Measurements from ENCODE around the gene CCDC170. TPM values are rescaled to one million over a fixed set of nuclear protein-coding genes. Genes with fewer than 3 reads are reported as not detected.

Gene CCDC170
- total RNA-seq, 1 donor from 2014 or later: 0.55 TPM

DNA sequence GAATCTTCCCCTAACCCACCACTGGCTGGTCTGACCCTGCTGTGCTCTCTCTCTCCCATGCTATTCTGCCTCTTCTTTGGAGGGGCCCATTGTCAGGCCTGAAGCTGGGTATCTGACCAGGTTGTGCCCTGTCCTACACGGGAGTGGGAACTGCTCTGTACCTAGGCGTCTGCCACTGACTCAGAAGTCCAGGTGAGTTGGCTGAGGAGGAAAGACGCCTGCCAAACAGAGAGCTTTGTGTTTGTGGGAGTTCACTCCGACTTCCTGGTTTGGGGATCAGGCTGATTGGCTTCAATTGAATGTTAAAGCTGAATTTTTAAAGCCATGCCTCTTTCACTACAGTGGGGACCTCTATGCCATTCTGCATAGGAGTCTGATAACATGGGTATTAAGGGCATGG lies 136.0 kb downstream of the CCDC170 start:
- no peak overlapping the region for H3K4me3 ChIP-seq
- H3K4me1 ChIP-seq: no peaks in the 10 kb centered on the region
- H3K9me3 ChIP-seq: no peaks in the 10 kb centered on the region
- DNase-seq: no peak
- no peak overlapping the region for H3K27ac ChIP-seq
- intact Hi-C loops (cut with DNase I): no loop called here
- H3K27me3 ChIP-seq: no peaks in the 10 kb centered on the region
- TF ChIP-seq, protein P1, sequence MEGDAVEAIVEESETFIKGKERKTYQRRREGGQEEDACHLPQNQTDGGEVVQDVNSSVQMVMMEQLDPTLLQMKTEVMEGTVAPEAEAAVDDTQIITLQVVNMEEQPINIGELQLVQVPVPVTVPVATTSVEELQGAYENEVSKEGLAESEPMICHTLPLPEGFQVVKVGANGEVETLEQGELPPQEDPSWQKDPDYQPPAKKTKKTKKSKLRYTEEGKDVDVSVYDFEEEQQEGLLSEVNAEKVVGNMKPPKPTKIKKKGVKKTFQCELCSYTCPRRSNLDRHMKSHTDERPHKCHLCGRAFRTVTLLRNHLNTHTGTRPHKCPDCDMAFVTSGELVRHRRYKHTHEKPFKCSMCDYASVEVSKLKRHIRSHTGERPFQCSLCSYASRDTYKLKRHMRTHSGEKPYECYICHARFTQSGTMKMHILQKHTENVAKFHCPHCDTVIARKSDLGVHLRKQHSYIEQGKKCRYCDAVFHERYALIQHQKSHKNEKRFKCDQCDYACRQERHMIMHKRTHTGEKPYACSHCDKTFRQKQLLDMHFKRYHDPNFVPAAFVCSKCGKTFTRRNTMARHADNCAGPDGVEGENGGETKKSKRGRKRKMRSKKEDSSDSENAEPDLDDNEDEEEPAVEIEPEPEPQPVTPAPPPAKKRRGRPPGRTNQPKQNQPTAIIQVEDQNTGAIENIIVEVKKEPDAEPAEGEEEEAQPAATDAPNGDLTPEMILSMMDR (IDR thresholded peaks at IDR 0.05): no peak
- ATAC-seq: no peak
- no peaks in the 10 kb centered on the region for H3K36me3 ChIP-seq

GRCh38 chr6:151630387-151630786 lies 136.6 kb downstream of the CCDC170 start:
- Histone ChIP-seq H3K9me3 (no peaks in the 10 kb centered on the region), H3K27ac (no peak overlapping the region), H3K4me1 (no peaks in the 10 kb centered on the region), H3K36me3 (no peaks in the 10 kb centered on the region), H3K4me3 (no peak overlapping the region), H3K27me3 (no peaks in the 10 kb centered on the region)
- intact Hi-C loops (cut with DNase I): no loop called here
- TF ChIP-seq, protein P1 (IDR thresholded peaks at IDR 0.05): no peak
- no peak for ATAC-seq
- DNase-seq: no peak

- no peaks in the 10 kb centered on the region for H3K27me3 ChIP-seq
- ATAC-seq (no peak), DNase-seq (no peak)
- TF ChIP-seq, protein P1 (IDR thresholded peaks at IDR 0.05): no peak
- no peaks in the 10 kb centered on the region for H3K4me1 ChIP-seq
- no peak overlapping the region for H3K27ac ChIP-seq
- intact Hi-C loops (cut with DNase I): no loop called here
- no peaks in the 10 kb centered on the region for H3K9me3 ChIP-seq
- no peak overlapping the region for H3K4me3 ChIP-seq
- H3K36me3 ChIP-seq: no peaks in the 10 kb centered on the region
Observed at GRCh38 chr6:151630991-151631655, 137.3 kb downstream of the CCDC170 start.

GRCh38 chr6:151632415-151632987 lies 138.7 kb downstream of the CCDC170 start:
- intact Hi-C loops (cut with DNase I): no loop called here
- H3K4me1 ChIP-seq: no peaks in the 10 kb centered on the region
- ATAC-seq: no peak

DNA sequence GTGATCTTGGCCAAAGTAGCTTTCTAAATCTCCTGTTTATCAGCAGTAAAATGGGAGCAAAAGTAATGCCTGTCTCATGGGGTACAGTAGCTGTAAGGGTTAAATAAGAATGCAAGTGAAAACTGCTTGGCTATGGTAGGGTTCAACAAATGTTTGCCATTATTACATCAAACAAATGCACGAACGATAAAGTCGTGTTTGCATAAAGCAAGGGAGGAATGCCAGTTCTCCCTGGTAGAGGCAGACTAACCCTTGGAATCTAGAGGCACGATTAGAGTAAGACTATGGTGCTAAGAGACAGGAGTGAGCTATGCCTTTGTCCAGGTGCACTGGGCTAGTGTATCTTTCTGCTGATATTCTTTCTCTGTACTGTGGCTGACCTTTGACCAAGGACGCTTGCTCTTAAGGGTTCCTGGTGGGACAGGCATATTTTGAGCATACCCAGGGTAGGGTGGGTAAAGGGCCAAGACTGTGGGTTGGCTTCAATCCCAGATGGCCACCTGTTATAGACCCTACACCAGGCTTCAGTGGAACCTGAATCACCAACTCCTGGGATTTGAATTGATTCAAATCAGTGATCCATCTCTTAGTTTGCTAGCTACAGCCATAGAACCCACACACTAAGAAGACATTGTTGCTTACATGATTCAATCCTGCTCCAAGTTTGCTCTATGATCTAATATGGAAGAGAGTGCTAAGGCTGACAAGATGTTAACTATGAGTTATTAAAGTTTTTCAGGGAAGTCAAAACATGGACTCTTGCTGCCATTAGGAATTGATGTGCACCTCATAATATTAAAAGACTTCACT lies 139.9 kb downstream of the CCDC170 start:
- intact Hi-C loops (cut with DNase I): no loop called here
- Histone ChIP-seq H3K27ac (no peak overlapping the region), H3K9me3 (peaks cover 3% of the 10 kb centered on the region), H3K4me3 (no peak overlapping the region), H3K27me3 (no peaks in the 10 kb centered on the region), H3K4me1 (no peaks in the 10 kb centered on the region), H3K36me3 (no peaks in the 10 kb centered on the region)
- DNase-seq (no peak), ATAC-seq (no peak)
- TF ChIP-seq, protein P1 (IDR thresholded peaks at IDR 0.05): no peak

More at GRCh38 chr6:151632415-151632987, 138.7 kb downstream of the CCDC170 start:
- H3K27me3 ChIP-seq: no peaks in the 10 kb centered on the region
- H3K9me3 ChIP-seq: peaks cover under 1% of the 10 kb centered on the region
- no peak for DNase-seq
- H3K27ac ChIP-seq: no peak overlapping the region
- H3K36me3 ChIP-seq: no peaks in the 10 kb centered on the region
- TF ChIP-seq, protein P1 (IDR thresholded peaks at IDR 0.05): no peak
- no peak overlapping the region for H3K4me3 ChIP-seq
